WTC11 (cell line): Measurements from ENCODE around the gene KLK11. TPM values are rescaled to one million over a fixed set of nuclear protein-coding genes. Genes with fewer than 3 reads are reported as not detected.

Source experiments
- ATAC-seq: fragments of 200-7000 bp; cut with Tn5 transposase; 2 replicates; pipeline ENCODE4 v1.10.0; 2021; ENCODE audit warnings: mild to moderate bottlenecking, moderate library complexity
- CTCF ChIA-PET: fragments of 300-600 bp; sonication (Branson Sonifier 250); formaldehyde crosslinking; loops from one replicate; lab custom pipeline; 2021; ENCODE audit warnings: antibody characterized with exemption; lab: Charles Lee
- POLR2A ChIA-PET: fragments of 350-600 bp; sonication (Branson Sonifier 250); formaldehyde crosslinking; loops from one replicate; lab custom pipeline; 2021; ENCODE audit warnings: antibody characterized with exemption; lab: Charles Lee
- DNase-seq: peaks from one replicate; pipeline ENCODE4 v3.0.0; 2021; ENCODE audit warnings: low spot score
- H3K27ac Mint-ChIP-seq: 2 replicates; pipeline ENCODE4 v1.8.0; 2021; ENCODE audit warnings: mixed read lengths
- H3K27me3 Mint-ChIP-seq: 2 replicates; pipeline ENCODE4 v1.8.0; 2021; ENCODE audit warnings: low read depth, mild to moderate bottlenecking, moderate library complexity, mixed read lengths
- H3K36me3 Mint-ChIP-seq: 2 replicates; pipeline ENCODE4 v1.8.0; 2021; ENCODE audit warnings: mixed read lengths
- H3K4me1 Mint-ChIP-seq: 2 replicates; pipeline ENCODE4 v1.8.0; 2022; ENCODE audit warnings: mixed read lengths
- H3K4me3 Mint-ChIP-seq: 2 replicates; pipeline ENCODE4 v1.8.0; 2021; ENCODE audit warnings: mild to moderate bottlenecking, moderate library complexity, mixed read lengths
- H3K9me3 Mint-ChIP-seq: 2 replicates; pipeline ENCODE4 v1.8.0; 2021; ENCODE audit warnings: mixed read lengths
- AR ChIP-seq: fragments of 250-450 bp; sonication (Bioruptor Pico); IDR thresholded peaks from 2 replicates; pipeline ENCODE4 v1.9.0; 2021; ENCODE audit warnings: mild to moderate bottlenecking
- ATF3 ChIP-seq: sonication (generic); formaldehyde crosslinking; conservative IDR thresholded peaks from 2 replicates; pipeline ENCODE4 v1.8.1; 2022; ENCODE audit warnings: mild to moderate bottlenecking, missing genetic modification reagents
- EMX1 ChIP-seq: fragments of 250-450 bp; sonication (Bioruptor Pico); IDR thresholded peaks from 2 replicates; pipeline ENCODE4 v1.8.0; 2021; ENCODE audit warnings: mild to moderate bottlenecking
- ESRRA ChIP-seq: sonication (generic); formaldehyde crosslinking; IDR thresholded peaks from 2 replicates; pipeline ENCODE4 v1.8.1; 2022; ENCODE audit warnings: mild to moderate bottlenecking, missing genetic modification reagents, borderline replicate concordance
- FOXJ3 ChIP-seq: sonication (generic); formaldehyde crosslinking; IDR thresholded peaks from 2 replicates; pipeline ENCODE4 v1.9.0; 2021; ENCODE audit warnings: missing genetic modification reagents, mild to moderate bottlenecking, borderline replicate concordance
- GTF2I ChIP-seq: fragments of 250-450 bp; sonication (Bioruptor Pico); conservative IDR thresholded peaks from 2 replicates; pipeline ENCODE4 v1.4.0; 2021; ENCODE audit warnings: mild to moderate bottlenecking
- JUN ChIP-seq: sonication (generic); formaldehyde crosslinking; IDR thresholded peaks from 2 replicates; pipeline ENCODE4 v1.8.0; 2023; ENCODE audit warnings: mild to moderate bottlenecking, missing genetic modification reagents
- NFYB ChIP-seq: sonication (generic); formaldehyde crosslinking; conservative IDR thresholded peaks from 2 replicates; pipeline ENCODE4 v1.8.0; 2022; ENCODE audit warnings: low read depth, missing genetic modification reagents
- SMAD3 ChIP-seq: sonication (generic); formaldehyde crosslinking; IDR thresholded peaks from 2 replicates; pipeline ENCODE4 v1.8.0; 2022; ENCODE audit warnings: missing genetic modification reagents, mild to moderate bottlenecking, borderline replicate concordance
- ZNF121 ChIP-seq: sonication (generic); formaldehyde crosslinking; IDR thresholded peaks from 2 replicates; pipeline ENCODE4 v1.8.0; 2023; ENCODE audit warnings: missing genetic modification reagents
- ZNF281 ChIP-seq: sonication (generic); formaldehyde crosslinking; IDR thresholded peaks from 2 replicates; pipeline ENCODE4 v1.8.0; 2023; ENCODE audit warnings: mild to moderate bottlenecking, missing genetic modification reagents
- ZNF532 ChIP-seq: fragments of 250-450 bp; sonication (Bioruptor Pico); IDR thresholded peaks from 2 replicates; pipeline ENCODE4 v1.9.0; 2021; ENCODE audit warnings: mild to moderate bottlenecking, borderline replicate concordance
- total RNA-seq: library from RNA; stranded (reverse); gene quantifications from 3 replicates; pipeline ENCODE4 v1.2.3, GENCODE V29; 2021

The KLK11 gene
- total RNA-seq, 1 experiment from 2014 or later = 0.55 TPM

GRCh38 chr19:51044327-51044726, 17.9 kb upstream of the KLK11 start:
- ATAC-seq = no peak

More at GRCh38 chr19:51044327-51044726, 17.9 kb upstream of the KLK11 start:
- peaks cover 5% of the 10 kb centered on the region for H3K36me3 Mint-ChIP-seq
- ChIA-PET CTCF (interaction anchor here (1.3 to 7.3 kb wide), 4 partner anchors 8 to 50 kb away, joined by 5 to 82 read pairs (median 6); partner anchors contain the start of gene KLK10), POLR2A (interaction anchor here (0.6 kb wide), 1 partner anchor 8 kb away, joined by 4 read pairs; no protein-coding TSS in a partner anchor)
- H3K27me3 Mint-ChIP-seq = no peaks in the 10 kb centered on the region
- no peak overlapping the region for H3K27ac Mint-ChIP-seq
- DNase-seq = no peak
- peaks cover 16% of the 10 kb centered on the region for H3K9me3 Mint-ChIP-seq
- no peak overlapping the region for H3K4me3 Mint-ChIP-seq
- TF ChIP-seq EMX1 (CRISPR knock-in tag) (no peak), SMAD3 (CRISPR knock-in tag) (no peak), ESRRA (no peak), FOXJ3 (no peak), JUN (CRISPR knock-in tag) (no peak), ZNF532 (CRISPR knock-in tag) (no peak), ATF3 (CRISPR knock-in tag) (no peak), AR (CRISPR knock-in tag) (no peak), NFYB (CRISPR knock-in tag) (no peak), ZNF121 (no peak), GTF2I (CRISPR knock-in tag) (no peak), ZNF281 (CRISPR knock-in tag) (no peak)
- TF ChIP-seq, all 79 proteins: peak for 0
- H3K4me1 Mint-ChIP-seq = peaks cover 51% of the 10 kb centered on the region
